SJCRH30 (cell line): ENCODE data around the gene MAST2. TPM values are rescaled to one million over a fixed set of nuclear protein-coding genes. Genes with fewer than 3 reads are reported as not detected.

ENCODE experiments used
- DNase-seq, 2 experiments: peaks; one replicate each; pipeline ENCODE4 v3.0.0-alpha.2; 2015 to 2020
- H3K27ac ChIP-seq: fragments of 250-450 bp; sonication (Bioruptor Pico); 2 replicates; pipeline ENCODE4 v1.5.1; 2020; ENCODE audit warnings: mild to moderate bottlenecking, moderate library complexity
- H3K27me3 ChIP-seq: fragments of 250-450 bp; sonication (Bioruptor Pico); 2 replicates; pipeline ENCODE4 v1.5.1; 2020; ENCODE audit warnings: mild to moderate bottlenecking, moderate library complexity
- H3K36me3 ChIP-seq: fragments of 250-450 bp; sonication (Bioruptor Pico); 2 replicates; pipeline ENCODE4 v1.5.1; 2020; ENCODE audit warnings: mild to moderate bottlenecking, moderate library complexity
- H3K4me1 ChIP-seq: fragments of 250-450 bp; sonication (Bioruptor Pico); 2 replicates; pipeline ENCODE4 v1.5.1; 2020; ENCODE audit warnings: mild to moderate bottlenecking, moderate library complexity
- H3K4me3 ChIP-seq: fragments of 250-450 bp; sonication (Bioruptor Pico); 2 replicates; pipeline ENCODE4 v1.5.1; 2020; ENCODE audit warnings: mild to moderate bottlenecking, moderate library complexity
- H3K9me3 ChIP-seq: fragments of 250-450 bp; sonication (Bioruptor Pico); replicated peaks from 2 replicates; pipeline ENCODE4 v1.5.1; 2020; ENCODE audit warnings: mild to moderate bottlenecking, moderate library complexity
- total RNA-seq: library from RNA; depleted of rRNA; stranded (reverse); fragments of >200 nt; shearing (Covaris generic); gene quantifications from 2 replicates; pipeline ENCODE4 v1.2.3, GENCODE V29; 2014

MAST2 gene
- total RNA-seq, 1 experiment from 2014 or later: 46.5 TPM

DNA sequence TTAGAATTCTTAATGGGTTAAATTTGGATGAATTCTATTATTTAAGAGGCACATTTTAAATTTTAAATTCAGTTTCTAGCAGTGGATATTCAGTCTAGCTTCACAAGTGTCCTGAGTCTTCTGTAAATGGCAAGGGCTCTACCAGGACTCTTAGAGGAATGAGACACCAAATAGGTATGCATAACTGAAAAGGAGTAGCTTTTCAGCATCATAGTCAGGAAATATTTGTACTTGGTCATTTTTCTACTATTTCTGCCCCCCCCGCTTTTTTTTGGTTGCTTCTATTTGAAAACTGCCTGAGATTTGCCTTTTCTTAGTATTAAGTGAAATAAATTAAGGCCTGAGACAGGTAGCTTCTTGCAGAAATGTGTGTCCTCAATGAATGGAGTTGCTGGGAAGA is 80.2 kb downstream of the MAST2 start:
- no peak for DNase-seq
- H3K4me1 ChIP-seq: peaks cover 11% of the 10 kb centered on the region
- H3K27me3 ChIP-seq: no peaks in the 10 kb centered on the region
- no peaks in the 10 kb centered on the region for H3K9me3 ChIP-seq
- H3K27ac ChIP-seq: no peak overlapping the region
- H3K4me3 ChIP-seq: no peak overlapping the region
- H3K36me3 ChIP-seq: no peaks in the 10 kb centered on the region; the same call in 1 of the 2 replicates

DNA sequence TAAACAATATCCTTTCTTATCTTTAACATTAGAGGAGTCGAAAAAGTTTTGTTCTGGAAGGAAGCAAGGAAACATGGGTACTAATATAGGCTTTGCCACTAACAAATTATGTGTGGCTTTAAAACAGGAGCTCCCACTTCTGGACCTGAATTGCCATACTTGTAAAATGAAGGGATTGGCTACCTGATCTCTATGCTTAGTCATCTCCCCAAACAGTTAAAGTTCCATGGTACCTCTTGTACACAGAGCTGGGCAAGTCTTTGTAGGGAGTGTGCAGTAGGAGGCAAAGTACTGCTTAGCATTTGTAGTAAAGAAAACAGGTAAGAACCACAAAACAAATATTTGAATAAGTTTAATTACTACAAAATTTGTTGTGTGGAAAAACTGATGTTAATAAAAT is 81.3 kb downstream of the MAST2 start:
- no peaks in the 10 kb centered on the region for H3K27me3 ChIP-seq
- DNase-seq: no peak
- no peak overlapping the region for H3K27ac ChIP-seq
- H3K4me1 ChIP-seq: peaks cover 11% of the 10 kb centered on the region
- H3K4me3 ChIP-seq: no peak overlapping the region
- H3K36me3 ChIP-seq: no peaks in the 10 kb centered on the region; the same call in 1 of the 2 replicates
- H3K9me3 ChIP-seq: no peaks in the 10 kb centered on the region

DNA sequence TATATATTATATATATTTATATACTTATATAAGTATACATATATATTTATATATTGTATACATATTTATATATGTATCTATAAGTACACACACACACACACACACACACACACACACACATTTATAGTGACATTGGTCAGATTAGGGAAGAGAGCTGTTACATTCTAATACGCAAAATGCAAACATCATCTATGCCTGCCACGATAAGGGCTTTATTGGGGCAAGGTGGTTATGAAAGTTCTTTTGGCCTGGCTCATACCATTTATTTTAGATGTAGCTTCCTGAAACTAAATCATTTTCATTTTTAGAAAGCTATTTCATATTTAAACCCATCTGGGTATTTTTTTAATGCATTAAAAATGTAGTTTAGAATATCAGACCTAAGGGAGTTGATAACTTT is 82.8 kb downstream of the MAST2 start:
- no peak for DNase-seq
- Histone ChIP-seq H3K27me3 (no peaks in the 10 kb centered on the region), H3K4me1 (peaks cover 11% of the 10 kb centered on the region), H3K9me3 (no peaks in the 10 kb centered on the region), H3K36me3 (peaks cover 2% of the 10 kb centered on the region; the same call in 1 of the 2 replicates), H3K27ac (no peak overlapping the region), H3K4me3 (no peak overlapping the region)

GRCh38 chr1:45887156-45887842 is 83.9 kb downstream of the MAST2 start:
- no peaks in the 10 kb centered on the region for H3K27me3 ChIP-seq
- peaks cover 2% of the 10 kb centered on the region; the same call in 1 of the 2 replicates for H3K36me3 ChIP-seq
- H3K4me1 ChIP-seq: peaks cover 16% of the 10 kb centered on the region
- peak overlapping the region; percentile 9; the same call in 1 of the 2 replicates for H3K27ac ChIP-seq
- no peaks in the 10 kb centered on the region for H3K9me3 ChIP-seq
- DNase-seq: peak in 1 of 2 experiments; percentile 64
- no peak overlapping the region for H3K4me3 ChIP-seq

DNA sequence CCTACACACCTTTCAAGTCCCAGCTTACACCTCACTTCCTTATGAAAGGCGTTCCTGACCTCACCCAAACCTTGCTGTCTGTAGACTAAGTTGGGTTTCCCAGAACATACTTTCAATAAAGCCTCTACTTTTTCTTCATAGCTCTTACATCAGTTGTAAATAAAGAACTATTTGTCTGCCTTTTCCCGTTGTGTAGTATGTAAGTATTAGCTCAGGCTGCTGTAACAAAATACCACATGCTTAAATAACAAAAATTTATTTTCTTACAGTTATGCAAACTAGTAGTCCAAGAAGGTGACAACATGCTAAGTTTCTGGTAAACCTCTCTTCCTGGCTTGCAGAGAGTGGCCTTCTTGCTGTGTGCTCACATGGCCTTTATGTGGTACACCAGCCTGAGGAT is 86.7 kb downstream of the MAST2 start:
- Histone ChIP-seq H3K9me3 (no peaks in the 10 kb centered on the region), H3K36me3 (peaks cover 2% of the 10 kb centered on the region; the same call in 1 of the 2 replicates), H3K27me3 (no peaks in the 10 kb centered on the region), H3K27ac (no peak overlapping the region), H3K4me3 (no peak overlapping the region), H3K4me1 (peaks cover 16% of the 10 kb centered on the region)
- no peak for DNase-seq

GRCh38 chr1:45891087-45891486 is 87.7 kb downstream of the MAST2 start:
- Histone ChIP-seq H3K27ac (no peak overlapping the region), H3K36me3 (peaks cover 2% of the 10 kb centered on the region; the same call in 1 of the 2 replicates), H3K27me3 (no peaks in the 10 kb centered on the region), H3K4me3 (no peak overlapping the region), H3K9me3 (no peaks in the 10 kb centered on the region), H3K4me1 (peaks cover 16% of the 10 kb centered on the region)
- no peak for DNase-seq

DNA sequence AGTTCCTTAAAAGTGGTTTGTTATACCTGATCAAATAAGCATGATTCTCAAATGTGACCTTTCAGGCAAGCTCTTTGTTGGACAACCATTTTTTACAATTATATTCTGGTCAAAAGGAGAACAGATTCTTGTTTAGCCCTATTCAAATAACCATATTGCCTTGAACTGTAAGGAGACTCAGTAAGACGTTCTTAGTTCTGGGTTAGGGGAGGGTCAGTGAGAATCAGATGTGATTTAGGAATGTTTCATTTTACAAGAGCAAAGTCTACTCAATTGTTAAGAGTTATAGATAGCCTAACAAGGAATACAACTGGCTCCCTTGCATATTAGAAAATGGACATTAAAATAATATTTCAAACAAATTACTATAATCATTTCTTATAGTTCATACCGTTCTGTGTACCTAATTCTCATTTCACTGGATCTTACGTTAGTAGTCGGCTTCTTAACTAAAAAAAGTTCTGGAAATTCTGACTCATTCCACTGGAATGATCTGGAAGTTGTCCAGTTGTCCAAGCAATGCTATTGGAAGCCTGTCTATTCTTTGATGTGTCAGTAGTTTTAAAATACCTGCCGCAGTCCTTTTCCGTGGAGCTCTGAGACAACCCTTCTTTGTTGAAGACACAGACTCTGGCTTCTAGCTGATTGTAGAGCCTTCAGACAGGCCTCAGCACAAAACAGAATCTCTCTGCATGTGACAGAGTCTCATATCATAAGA is 88.8 kb downstream of the MAST2 start:
- no peak overlapping the region for H3K4me3 ChIP-seq
- peaks cover 2% of the 10 kb centered on the region; the same call in 1 of the 2 replicates for H3K36me3 ChIP-seq
- no peaks in the 10 kb centered on the region for H3K27me3 ChIP-seq
- peak; percentile 11 to 20 for DNase-seq
- peaks cover 10% of the 10 kb centered on the region for H3K4me1 ChIP-seq
- no peak overlapping the region for H3K27ac ChIP-seq
- H3K9me3 ChIP-seq: no peaks in the 10 kb centered on the region

- H3K9me3 ChIP-seq: no peaks in the 10 kb centered on the region
These were observed 90.9 kb downstream of the MAST2 start for GRCh38 chr1:45894331-45894730.

DNA sequence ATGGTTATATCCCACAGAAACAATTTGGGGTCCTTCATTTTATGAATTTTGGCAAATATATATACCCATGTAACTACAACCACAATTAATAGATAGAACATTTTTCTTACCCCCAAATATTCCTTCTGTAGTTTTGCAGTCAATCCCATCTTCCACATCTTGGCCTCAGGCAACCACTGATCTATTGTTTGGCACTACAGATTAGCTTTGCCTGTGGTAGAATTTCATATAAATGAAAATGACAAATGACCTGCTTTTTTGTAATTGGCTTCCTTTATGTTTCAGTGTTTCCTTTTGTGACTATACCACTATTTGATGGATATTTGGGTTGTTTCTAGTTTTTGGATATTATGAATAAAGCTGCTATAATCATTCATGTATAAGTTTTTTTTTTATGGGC is 91.5 kb downstream of the MAST2 start:
- Histone ChIP-seq H3K4me1 (peaks cover 5% of the 10 kb centered on the region), H3K9me3 (no peaks in the 10 kb centered on the region; the same call in 1 of the 2 replicates), H3K4me3 (no peak overlapping the region), H3K36me3 (peaks cover 7% of the 10 kb centered on the region; the same call in 1 of the 2 replicates), H3K27ac (no peak overlapping the region), H3K27me3 (no peaks in the 10 kb centered on the region)
- no peak for DNase-seq

More at GRCh38 chr1:45894331-45894730, 90.9 kb downstream of the MAST2 start:
- DNase-seq: no peak
- Histone ChIP-seq H3K4me1 (peaks cover 5% of the 10 kb centered on the region), H3K4me3 (no peak overlapping the region), H3K36me3 (peaks cover 2% of the 10 kb centered on the region; the same call in 1 of the 2 replicates), H3K27ac (no peak overlapping the region), H3K27me3 (no peaks in the 10 kb centered on the region)

DNA sequence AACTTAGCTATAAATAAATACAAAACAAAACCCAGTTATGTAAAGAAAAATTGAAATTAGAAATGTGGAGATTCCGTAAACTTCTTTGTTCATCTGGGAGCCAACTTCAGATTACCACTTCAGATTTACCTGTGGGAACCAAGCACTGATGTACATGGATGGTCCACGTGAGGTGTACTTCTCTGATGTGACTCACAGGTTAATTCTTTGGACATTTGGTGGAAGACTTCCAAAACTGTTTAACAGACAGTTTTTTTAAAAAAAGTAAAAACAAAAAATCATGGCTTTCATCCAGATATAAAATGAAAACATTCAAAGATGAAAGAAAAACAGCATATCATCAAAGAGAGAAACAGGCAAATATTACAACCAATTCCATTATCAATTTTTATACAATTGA is 92.0 kb downstream of the MAST2 start:
- no peak for DNase-seq
- Histone ChIP-seq H3K36me3 (peaks cover 5% of the 10 kb centered on the region; the same call in 1 of the 2 replicates), H3K4me1 (peaks cover 5% of the 10 kb centered on the region)

GRCh38 chr1:45906883-45907282 is 103.5 kb downstream of the MAST2 start:
- Histone ChIP-seq H3K4me3 (no peak overlapping the region), H3K36me3 (peaks cover 3% of the 10 kb centered on the region; the same call in 1 of the 2 replicates), H3K9me3 (no peaks in the 10 kb centered on the region), H3K4me1 (no peaks in the 10 kb centered on the region), H3K27me3 (no peaks in the 10 kb centered on the region), H3K27ac (no peak overlapping the region)
- DNase-seq: no peak

More for the DNA sequence above, 92.0 kb downstream of the MAST2 start:
- Histone ChIP-seq H3K27ac (no peak overlapping the region), H3K27me3 (no peaks in the 10 kb centered on the region), H3K4me3 (no peak overlapping the region), H3K9me3 (no peaks in the 10 kb centered on the region; the same call in 1 of the 2 replicates)

DNA sequence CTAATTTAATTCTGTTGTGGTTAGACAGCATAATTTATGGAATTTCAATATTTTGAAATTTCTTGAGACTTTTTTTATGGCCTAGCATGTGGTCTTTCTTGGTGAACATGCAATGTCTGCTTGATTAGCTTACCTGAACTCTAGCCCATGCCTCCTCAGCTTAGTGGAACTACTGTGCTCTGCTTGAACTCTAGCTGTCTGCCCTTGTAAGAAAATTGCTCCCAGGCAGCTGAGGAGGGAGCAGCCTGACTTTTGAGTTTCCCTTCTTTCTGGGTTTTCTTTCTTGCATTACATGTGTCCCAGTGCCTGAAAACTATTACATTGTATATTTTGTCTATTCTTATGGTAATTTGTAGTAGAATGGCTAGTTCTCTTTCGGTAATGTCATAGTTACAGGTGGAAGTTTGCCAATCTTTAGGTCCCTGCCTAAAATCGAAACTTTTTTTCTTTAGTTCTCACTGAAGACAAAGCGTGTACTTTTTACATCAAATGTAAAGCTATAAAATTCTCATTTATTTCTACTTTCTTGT is 105.3 kb downstream of the MAST2 start:
- Histone ChIP-seq H3K27ac (no peak overlapping the region), H3K4me1 (0 out of 2 replicates have a peak, but pooled peaks cover 4% of the 10 kb centered on the region), H3K4me3 (no peak overlapping the region), H3K9me3 (no peaks in the 10 kb centered on the region), H3K27me3 (no peaks in the 10 kb centered on the region), H3K36me3 (peaks cover 3% of the 10 kb centered on the region; the same call in 1 of the 2 replicates)
- DNase-seq: no peak

GRCh38 chr1:45911634-45912033 is 108.2 kb downstream of the MAST2 start:
- Histone ChIP-seq H3K27me3 (no peaks in the 10 kb centered on the region), H3K9me3 (no peaks in the 10 kb centered on the region), H3K4me3 (no peak overlapping the region), H3K36me3 (peaks cover 6% of the 10 kb centered on the region; the same call in 1 of the 2 replicates), H3K27ac (no peak overlapping the region), H3K4me1 (0 out of 2 replicates have a peak, but pooled peaks cover 6% of the 10 kb centered on the region)
- DNase-seq: no peak

- Histone ChIP-seq H3K9me3 (no peaks in the 10 kb centered on the region), H3K27me3 (no peaks in the 10 kb centered on the region), H3K36me3 (peaks cover 6% of the 10 kb centered on the region; the same call in 1 of the 2 replicates), H3K4me1 (0 out of 2 replicates have a peak, but pooled peaks cover 6% of the 10 kb centered on the region), H3K4me3 (no peak overlapping the region), H3K27ac (no peak overlapping the region)
- peak; percentile 35 to 56 for DNase-seq
These were observed 109.8 kb downstream of the MAST2 start for GRCh38 chr1:45913183-45913683.
